Transverse colon (tissue), 4 donors: Measurements from ENCODE around the gene CLOCK. TPM values are rescaled to one million over a fixed set of nuclear protein-coding genes. Genes with fewer than 3 reads are reported as not detected.

Experiments used
- DNase-seq: peaks from one replicate; pipeline ENCODE4 v3.0.0-alpha.2; 2019
- H3K27ac ChIP-seq, 4 donors: fragments of 200-600 bp; sonication (generic); 2 replicates each; pipeline ENCODE4 v1.5.1; 2016 to 2018; ENCODE audit warnings: inconsistent platforms in 4 of 4
- H3K27me3 ChIP-seq: fragments of 200-600 bp; sonication (generic); 2 replicates; pipeline ENCODE4 v1.5.1; 2017; ENCODE audit warnings: inconsistent platforms
- H3K36me3 ChIP-seq, 4 donors: fragments of 200-600 bp; sonication (generic); 2 replicates each; pipeline ENCODE4 v1.5.1; 2017 to 2019; ENCODE audit warnings: inconsistent platforms in 4 of 4
- H3K4me1 ChIP-seq, 4 donors: fragments of 200-600 bp; sonication (generic); 2 replicates each; pipeline ENCODE4 v1.5.1; 2017 to 2020; ENCODE audit warnings: inconsistent platforms in 4 of 4
- H3K4me3 ChIP-seq, 4 donors: fragments of 200-600 bp; sonication (generic); 1 replicate in 1 of 4; 2 replicates in 3 of 4; pipeline versions ENCODE4 v1.5.1 to v1.6.1; 2017 to 2019; ENCODE audit warnings: inconsistent platforms in 4 of 4
- H3K9me3 ChIP-seq, 2 donors: fragments of 200-600 bp; sonication (generic); 2 replicates each; pipeline ENCODE4 v1.5.1; 2017 to 2019; ENCODE audit warnings: inconsistent platforms in 2 of 2
- EP300 ChIP-seq: sonication (generic); formaldehyde crosslinking; IDR thresholded peaks from one replicate; pipeline ENCODE4 v1.6.1; 2017; ENCODE audit warnings: antibody characterized with exemption, low read depth
- POLR2A ChIP-seq: fragments of 450-650 bp; IDR thresholded peaks from one replicate; pipeline ENCODE4 v1.6.1; 2016; ENCODE audit warnings: antibody characterized with exemption, mild to moderate bottlenecking, moderate library complexity
- POLR2AphosphoS5 ChIP-seq, 3 donors: sonication (generic); formaldehyde crosslinking; IDR thresholded peaks; one replicate each; pipeline ENCODE4 v1.6.1; 2016; ENCODE audit warnings: antibody characterized with exemption in 3 of 3
- WGBS, 2 donors: methylation state at CpG; one replicate each; pipeline ENCODE4 v1.1.5; 2018; ENCODE audit warnings: low coverage in 1 of 2; 5-methylcytosine and 5-hydroxymethylcytosine counted together
- in situ Hi-C, 4 donors: fragments of 200-750 bp; cut with MboI; loops; one replicate each; pipeline versions ENCODE4 v1.15.0 to v1.15.1; 2017; ENCODE audit warnings: low sequenced_read_pairs in 3 of 4, low pct_ligation_motif_present in 1 of 4, low pct_unique_long_range_greater_than_20kb in 1 of 4
- intact Hi-C: fragments of 100-400 bp; cut with DNase I; formaldehyde crosslinking; loops from one replicate; pipeline ENCODE4 v1.15.1; 2023; ENCODE audit warnings: low total_unique reads
- total RNA-seq, 4 donors: library from RNA; depleted of rRNA; stranded (reverse); fragments of >200 nt; gene quantifications; one replicate each; pipeline ENCODE4 v1.1.0, GENCODE V29; 2016
- TF ChIP-seq, protein P1 (sequence below), 5 experiments: fragments of 200-600 bp in 3 of 5; fragments of 450-650 bp in 2 of 5; sonication (generic) in 3 of 5; IDR thresholded peaks; 1 replicate in 2 of 5; 2 replicates in 3 of 5; pipeline ENCODE4 v1.5.1; 2016 to 2017; ENCODE audit warnings: antibody characterized with exemption in 5 of 5, inconsistent platforms in 3 of 5, mild to moderate bottlenecking in 2 of 5, moderate library complexity in 1 of 5

Gene CLOCK
- total RNA-seq, 4 donors from 2014 or later: 6.7 to 19.7 (median 16.9) TPM

DNA sequence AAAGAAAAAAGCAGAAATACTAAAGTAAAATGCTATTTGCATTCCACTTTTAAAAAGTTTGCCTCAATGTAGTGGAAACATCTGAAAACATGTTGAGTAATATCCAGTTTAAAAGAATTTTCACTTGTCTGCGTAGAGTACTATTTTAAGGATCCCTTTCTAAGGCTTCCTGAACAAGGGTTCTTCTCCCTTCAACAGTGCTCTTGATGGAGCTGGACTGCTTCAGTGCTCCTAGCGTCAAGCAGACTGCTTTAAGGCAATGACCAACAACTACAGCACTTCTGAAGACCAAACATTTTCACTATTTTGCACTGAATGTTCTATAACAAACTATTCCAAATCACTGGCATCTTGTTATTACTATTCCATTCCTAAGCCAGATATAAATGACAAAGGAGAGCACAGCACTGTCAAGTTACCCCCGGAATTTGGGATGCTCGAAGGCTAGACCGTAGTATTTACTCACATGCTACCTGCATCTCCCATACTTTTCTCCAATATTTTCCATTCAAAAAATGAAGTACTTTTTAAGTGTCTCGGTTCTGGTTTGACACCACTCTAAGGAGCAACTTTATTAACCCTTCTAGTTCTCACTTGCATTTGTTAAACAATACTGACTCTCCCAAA lies 114.9 kb downstream of the CLOCK start:
- H3K27me3 ChIP-seq: no peaks in the 10 kb centered on the region
- no peaks in the 10 kb centered on the region for H3K9me3 ChIP-seq
- TF ChIP-seq EP300 (no peak), POLR2A (no peak), POLR2AphosphoS5 (IDR thresholded peaks at IDR 0.05) (no peak)
- TF ChIP-seq, protein P1, sequence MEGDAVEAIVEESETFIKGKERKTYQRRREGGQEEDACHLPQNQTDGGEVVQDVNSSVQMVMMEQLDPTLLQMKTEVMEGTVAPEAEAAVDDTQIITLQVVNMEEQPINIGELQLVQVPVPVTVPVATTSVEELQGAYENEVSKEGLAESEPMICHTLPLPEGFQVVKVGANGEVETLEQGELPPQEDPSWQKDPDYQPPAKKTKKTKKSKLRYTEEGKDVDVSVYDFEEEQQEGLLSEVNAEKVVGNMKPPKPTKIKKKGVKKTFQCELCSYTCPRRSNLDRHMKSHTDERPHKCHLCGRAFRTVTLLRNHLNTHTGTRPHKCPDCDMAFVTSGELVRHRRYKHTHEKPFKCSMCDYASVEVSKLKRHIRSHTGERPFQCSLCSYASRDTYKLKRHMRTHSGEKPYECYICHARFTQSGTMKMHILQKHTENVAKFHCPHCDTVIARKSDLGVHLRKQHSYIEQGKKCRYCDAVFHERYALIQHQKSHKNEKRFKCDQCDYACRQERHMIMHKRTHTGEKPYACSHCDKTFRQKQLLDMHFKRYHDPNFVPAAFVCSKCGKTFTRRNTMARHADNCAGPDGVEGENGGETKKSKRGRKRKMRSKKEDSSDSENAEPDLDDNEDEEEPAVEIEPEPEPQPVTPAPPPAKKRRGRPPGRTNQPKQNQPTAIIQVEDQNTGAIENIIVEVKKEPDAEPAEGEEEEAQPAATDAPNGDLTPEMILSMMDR (IDR thresholded peaks at IDR 0.05): no peak
- intact Hi-C loops (no loop called here), in situ Hi-C loops (no loop called here)
- H3K36me3 ChIP-seq: peaks cover 0 to 32% (median 10%) of the 10 kb centered on the region in 4 donors
- WGBS, 2 donors: 78 to 79% methylated on average over 6 of the region's 6 CpGs
- H3K27ac ChIP-seq: no peak overlapping the region
- no peak for DNase-seq
- H3K4me3 ChIP-seq: no peak overlapping the region
- H3K4me1 ChIP-seq: no peaks in the 10 kb centered on the region

GRCh38 chr4:55424791-55425190 lies 121.9 kb downstream of the CLOCK start:
- Histone ChIP-seq H3K36me3 (peaks cover 0 to 73% (median 20%) of the 10 kb centered on the region in 4 donors), H3K4me1 (no peaks in the 10 kb centered on the region), H3K9me3 (no peaks in the 10 kb centered on the region), H3K27me3 (no peaks in the 10 kb centered on the region), H3K27ac (no peak overlapping the region), H3K4me3 (no peak overlapping the region)
- in situ Hi-C loops: no loop called here
- WGBS, 2 donors: 86 to 95% methylated on average over 3 of the region's 3 CpGs
- no peak for TF ChIP-seq EP300
- TF ChIP-seq POLR2AphosphoS5 (IDR thresholded peaks at IDR 0.05): no peak
- TF ChIP-seq POLR2A: no peak
- TF ChIP-seq, protein P1 (IDR thresholded peaks at IDR 0.05): no peak
- no peak for DNase-seq
- intact Hi-C loops: no loop called here

- no peaks in the 10 kb centered on the region for H3K4me1 ChIP-seq
- H3K4me3 ChIP-seq: no peak overlapping the region
- intact Hi-C loops (no loop called here), in situ Hi-C loops (no loop called here)
- TF ChIP-seq EP300 (no peak), POLR2A (no peak), POLR2AphosphoS5 (IDR thresholded peaks at IDR 0.05) (no peak)
- TF ChIP-seq, protein P1 (IDR thresholded peaks at IDR 0.05): no peak
- no peak overlapping the region for H3K27ac ChIP-seq
- no peak for DNase-seq
- peaks cover 0 to 48% (median 12%) of the 10 kb centered on the region in 4 donors for H3K36me3 ChIP-seq
- no peaks in the 10 kb centered on the region for H3K27me3 ChIP-seq
- no peaks in the 10 kb centered on the region for H3K9me3 ChIP-seq
- WGBS, 2 donors: 88 to 96% methylated on average over 1 to 3 of the region's 3 CpGs
Measured at GRCh38 chr4:55416176-55416575, 130.5 kb downstream of the CLOCK start.

- no peak for DNase-seq
- H3K4me1 ChIP-seq: peaks cover 0 to 20% (median 10%) of the 10 kb centered on the region in 4 donors
Measured at GRCh38 chr4:55411621-55412020, 135.1 kb downstream of the CLOCK start.

More at GRCh38 chr4:55411621-55412020, 135.1 kb downstream of the CLOCK start:
- H3K27me3 ChIP-seq: no peaks in the 10 kb centered on the region
- H3K9me3 ChIP-seq: no peaks in the 10 kb centered on the region
- in situ Hi-C loops: no loop called here
- H3K4me3 ChIP-seq: no peak overlapping the region
- H3K27ac ChIP-seq: no peak overlapping the region
- H3K36me3 ChIP-seq: peaks cover 0 to 13% (median 3%) of the 10 kb centered on the region in 4 donors
- intact Hi-C loops: no loop called here
- WGBS, 2 donors: 82 to 85% methylated on average over 2 to 6 of the region's 6 CpGs
- TF ChIP-seq POLR2AphosphoS5 (IDR thresholded peaks at IDR 0.05) (no peak), EP300 (no peak), POLR2A (no peak)
- TF ChIP-seq, protein P1 (IDR thresholded peaks at IDR 0.05): no peak
